Stomach (tissue), 9 donors: ENCODE data around the gene LY86. TPM values are rescaled to one million over a fixed set of nuclear protein-coding genes. Genes with fewer than 3 reads are reported as not detected.

Source experiments
- DNase-seq, 2 donors: peaks; one replicate each; pipeline versions ENCODE4 v3.0.0 to v3.0.0-alpha.2; 2013 to 2019
- H3K27ac ChIP-seq, 5 donors: fragments of 200-600 bp in 4 of 5; sonication (generic) in 4 of 5; one replicate each; pipeline ENCODE4 v1.5.1; 2013 to 2019; ENCODE audit warnings: mild to moderate bottlenecking in 1 of 5, moderate library complexity in 1 of 5
- H3K27me3 ChIP-seq, 3 donors: fragments of 200-600 bp; sonication (generic); one replicate each; pipeline ENCODE4 v1.5.1; 2017 to 2019; ENCODE audit warnings: mixed run types in 1 of 3
- H3K36me3 ChIP-seq, 4 donors: fragments of 200-600 bp; sonication (generic); 1 replicate in 3 of 4; 2 replicates in 1 of 4; pipeline ENCODE4 v1.5.1; 2016 to 2019
- H3K4me1 ChIP-seq, 4 donors: fragments of 200-600 bp; sonication (generic); one replicate each; pipeline ENCODE4 v1.5.1; 2016 to 2019
- H3K4me3 ChIP-seq, 4 donors: fragments of 200-600 bp; sonication (generic) in 3 of 4; one replicate each; pipeline ENCODE4 v1.5.1; 2016 to 2019; ENCODE audit warnings: mild to moderate bottlenecking in 1 of 4
- H3K9me3 ChIP-seq, 4 donors: fragments of 200-600 bp; sonication (generic); one replicate each; pipeline ENCODE4 v1.5.1; 2016 to 2019
- CTCF ChIP-seq, 7 experiments: fragments of 450-650 bp in 4 of 7; fragments of 200-600 bp in 3 of 7; sonication (generic) in 3 of 7; IDR thresholded peaks; one replicate each; pipeline ENCODE4 v1.5.1; 2016 to 2019; ENCODE audit warnings: antibody characterized with exemption in 7 of 7, control low read depth in 2 of 7, mild to moderate bottlenecking in 1 of 7
- EP300 ChIP-seq: sonication (generic); formaldehyde crosslinking; IDR thresholded peaks from one replicate; pipeline ENCODE4 v1.6.1; 2017; ENCODE audit warnings: antibody characterized with exemption
- POLR2A ChIP-seq, 4 donors: fragments of 450-650 bp; IDR thresholded peaks; one replicate each; pipeline ENCODE4 v1.6.1; 2016; ENCODE audit warnings: antibody characterized with exemption in 4 of 4, control low read depth in 2 of 4, mild to moderate bottlenecking in 1 of 4, moderate library complexity in 1 of 4
- POLR2AphosphoS5 ChIP-seq, 3 donors: sonication (generic); formaldehyde crosslinking; IDR thresholded peaks; one replicate each; pipeline ENCODE4 v1.6.1; 2016; ENCODE audit warnings: antibody characterized with exemption in 3 of 3
- WGBS, 5 donors: extraction: QIAGEN DNeasy Blood & Tissue Kit in 3 of 5; methylation state at CpG; one replicate each; pipeline versions ENCODE4 v1.1.5 to v1.1.7; 2013 to 2018; 5-methylcytosine and 5-hydroxymethylcytosine counted together
- intact Hi-C: fragments of 100-400 bp; cut with DNase I; formaldehyde crosslinking; loops from one replicate; pipeline ENCODE4 v1.15.1; 2023; ENCODE audit warnings: low total_unique reads
- polyA plus RNA-seq, 3 donors: library from polyadenylated mRNA; stranded (reverse); fragments of 200-250 nt; gene quantifications; one replicate each; pipeline ENCODE4 v1.2.3, GENCODE V29; 2013
- total RNA-seq, 5 donors: library from RNA; depleted of rRNA; stranded (reverse); fragments of >200 nt; gene quantifications; one replicate each; pipeline versions ENCODE4 v1.1.0 to v1.2.3, GENCODE V29; 2014 to 2016
- donor health status: healthy with polysubstance abuse.
- donor health status: Bipolar disorder and iron deficiency.
- donor health status: healthy.

LY86 gene
- total and polyA plus RNA-seq, 8 donors: 2.4 to 3.6 (median 2.7) TPM; not detected in 3

- TF ChIP-seq POLR2AphosphoS5 (IDR thresholded peaks at IDR 0.05): no peak
- no peak for TF ChIP-seq CTCF (IDR thresholded peaks at IDR 0.05)
- no peak for TF ChIP-seq EP300
- TF ChIP-seq POLR2A (IDR thresholded peaks at IDR 0.05): no peak
- peak in 1 of 2 donors; percentile 42 for DNase-seq
- intact Hi-C loops: no loop called here
- Histone ChIP-seq H3K4me1 (peaks cover 0 to 8% (median 2%) of the 10 kb centered on the region in 4 donors), H3K36me3 (no peaks in the 10 kb centered on the region), H3K4me3 (no peak overlapping the region), H3K9me3 (no peaks in the 10 kb centered on the region), H3K27ac (no peak overlapping the region), H3K27me3 (no peaks in the 10 kb centered on the region)
- WGBS, 5 donors: 74 to 80% (median 76%) methylated on average over 27 of the region's 27 CpGs
Measured at GRCh38 chr6:6614096-6614982, 25.8 kb downstream of the LY86 start.

- WGBS, 5 donors: 21 to 40% (median 29%) methylated on average over 5 of the region's 5 CpGs
- DNase-seq: no peak
- H3K27me3 ChIP-seq: no peaks in the 10 kb centered on the region
- no peak overlapping the region for H3K27ac ChIP-seq
- peaks cover 0 to 8% (median 3%) of the 10 kb centered on the region in 4 donors for H3K4me1 ChIP-seq
- H3K9me3 ChIP-seq: no peaks in the 10 kb centered on the region
- H3K4me3 ChIP-seq: no peak overlapping the region
- intact Hi-C loops: no loop called here
- H3K36me3 ChIP-seq: no peaks in the 10 kb centered on the region
- TF ChIP-seq CTCF (IDR thresholded peaks at IDR 0.05) (no peak), POLR2AphosphoS5 (IDR thresholded peaks at IDR 0.05) (no peak), EP300 (no peak), POLR2A (IDR thresholded peaks at IDR 0.05) (no peak)
Measured at GRCh38 chr6:6614983-6615349, 26.4 kb downstream of the LY86 start.

GRCh38 chr6:6616656-6617055 is 28.1 kb downstream of the LY86 start:
- Histone ChIP-seq H3K4me1 (peaks cover 0 to 5% (median 0%) of the 10 kb centered on the region in 4 donors), H3K27ac (no peak overlapping the region), H3K27me3 (no peaks in the 10 kb centered on the region), H3K36me3 (no peaks in the 10 kb centered on the region), H3K9me3 (no peaks in the 10 kb centered on the region), H3K4me3 (no peak overlapping the region)
- no peak for DNase-seq
- intact Hi-C loops: no loop called here
- WGBS, 5 donors: 74 to 87% (median 80%) methylated on average over 7 of the region's 7 CpGs
- TF ChIP-seq POLR2AphosphoS5 (IDR thresholded peaks at IDR 0.05): no peak
- TF ChIP-seq POLR2A (IDR thresholded peaks at IDR 0.05): no peak
- no peak for TF ChIP-seq EP300

DNA sequence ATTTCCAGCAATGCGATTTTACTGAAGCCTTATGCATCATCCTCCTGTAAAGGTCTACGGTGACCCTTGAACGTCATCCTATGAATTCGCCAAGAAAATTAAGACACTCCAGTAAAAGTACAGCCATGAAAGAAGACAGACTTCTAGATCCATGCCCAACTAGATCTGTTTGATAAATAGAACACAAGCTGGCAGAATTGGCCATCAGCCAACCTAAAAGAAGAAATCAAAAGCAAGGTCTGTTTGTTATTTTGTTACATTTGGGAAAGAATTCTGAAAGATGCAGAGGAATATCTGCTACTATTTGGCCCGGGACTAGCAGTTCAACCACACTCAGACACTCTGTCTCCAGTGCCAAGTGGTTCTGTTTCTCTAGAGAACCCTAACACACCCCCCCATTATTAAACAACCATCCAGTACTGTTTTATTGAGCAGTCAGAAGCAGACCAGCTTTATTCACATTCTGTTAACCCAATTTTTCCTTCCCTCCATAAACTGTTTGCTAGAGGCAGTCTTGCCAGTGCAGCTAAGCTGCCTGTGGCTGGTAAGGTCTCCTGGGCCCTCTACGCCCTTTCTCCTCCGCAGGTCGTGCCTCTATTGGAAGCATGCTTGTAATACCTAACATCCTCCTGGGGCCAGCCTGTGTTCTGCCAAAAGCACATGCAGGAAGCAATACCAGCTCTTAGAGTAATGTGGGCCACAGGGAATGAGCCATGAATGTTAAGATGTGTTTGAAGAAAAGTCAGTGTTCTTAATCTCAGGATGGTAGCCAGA is 30.7 kb downstream of the LY86 start:
- H3K4me3 ChIP-seq: no peak overlapping the region
- WGBS, 5 donors: 81 to 87% (median 86%) methylated on average over 8 of the region's 8 CpGs
- intact Hi-C loops: no loop called here
- no peak overlapping the region for H3K27ac ChIP-seq
- peaks cover 0 to 10% (median 3%) of the 10 kb centered on the region in 4 donors for H3K4me1 ChIP-seq
- TF ChIP-seq POLR2AphosphoS5 (IDR thresholded peaks at IDR 0.05) (no peak), POLR2A (IDR thresholded peaks at IDR 0.05) (no peak), EP300 (no peak), CTCF (IDR thresholded peaks at IDR 0.05) (no peak)
- no peaks in the 10 kb centered on the region for H3K9me3 ChIP-seq
- no peaks in the 10 kb centered on the region for H3K36me3 ChIP-seq
- H3K27me3 ChIP-seq: no peaks in the 10 kb centered on the region
- DNase-seq: no peak
